Measurements from ENCODE around the gene TFPT. TPM values are rescaled to one million over a fixed set of nuclear protein-coding genes. Genes with fewer than 3 reads are reported as not detected.

TFPT gene
- total and polyA plus RNA-seq, 2 experiments from 2014 or later: 14.7 to 25.9 TPM

DNA sequence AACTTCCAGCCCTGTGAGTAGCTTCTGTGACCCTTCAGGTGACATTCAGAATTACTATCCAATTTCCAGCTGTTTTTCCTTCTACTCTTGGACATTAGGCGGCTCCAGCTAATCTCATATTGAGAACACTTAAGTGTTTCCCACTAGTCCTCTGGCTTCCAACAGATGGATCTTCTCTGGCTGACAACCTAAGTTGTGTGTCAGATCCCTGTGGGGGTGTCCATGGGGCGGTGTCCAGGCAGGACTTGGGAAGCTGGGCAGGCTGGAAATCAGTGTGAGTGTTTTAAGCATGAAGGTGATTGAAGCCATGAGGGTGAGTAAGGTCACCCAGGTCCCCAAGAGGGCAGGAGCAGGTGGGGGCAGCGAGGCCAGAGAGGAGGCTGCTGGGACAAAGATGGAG, 32.2 kb upstream of the TFPT start:
- Histone ChIP-seq H2AFZ (no peak overlapping the region), H4K20me1 (ENCODE audit: insufficient read depth, poor library complexity, severe bottlenecking) (peaks cover 11% of the 10 kb centered on the region), H3K36me3 (replicated peaks; ENCODE audit: insufficient read depth, low read depth) (peaks cover 7% of the 10 kb centered on the region), H3K9me2 (replicated peaks; ENCODE audit: insufficient read depth) (no peaks in the 10 kb centered on the region), H3K9me3 (ENCODE audit: low read depth) (no peaks in the 10 kb centered on the region), H3K4me1 (ENCODE audit: insufficient read depth) (no peaks in the 10 kb centered on the region), H3K4me3 (no peak overlapping the region), H3K4me2 (no peak overlapping the region), H3K79me2 (peaks cover 2% of the 10 kb centered on the region), H3K27me3 (no peaks in the 10 kb centered on the region), H3K27ac (no peak overlapping the region)
- no peak for DNase-seq (ENCODE audit: low spot score)
- TF ChIP-seq, protein P1, sequence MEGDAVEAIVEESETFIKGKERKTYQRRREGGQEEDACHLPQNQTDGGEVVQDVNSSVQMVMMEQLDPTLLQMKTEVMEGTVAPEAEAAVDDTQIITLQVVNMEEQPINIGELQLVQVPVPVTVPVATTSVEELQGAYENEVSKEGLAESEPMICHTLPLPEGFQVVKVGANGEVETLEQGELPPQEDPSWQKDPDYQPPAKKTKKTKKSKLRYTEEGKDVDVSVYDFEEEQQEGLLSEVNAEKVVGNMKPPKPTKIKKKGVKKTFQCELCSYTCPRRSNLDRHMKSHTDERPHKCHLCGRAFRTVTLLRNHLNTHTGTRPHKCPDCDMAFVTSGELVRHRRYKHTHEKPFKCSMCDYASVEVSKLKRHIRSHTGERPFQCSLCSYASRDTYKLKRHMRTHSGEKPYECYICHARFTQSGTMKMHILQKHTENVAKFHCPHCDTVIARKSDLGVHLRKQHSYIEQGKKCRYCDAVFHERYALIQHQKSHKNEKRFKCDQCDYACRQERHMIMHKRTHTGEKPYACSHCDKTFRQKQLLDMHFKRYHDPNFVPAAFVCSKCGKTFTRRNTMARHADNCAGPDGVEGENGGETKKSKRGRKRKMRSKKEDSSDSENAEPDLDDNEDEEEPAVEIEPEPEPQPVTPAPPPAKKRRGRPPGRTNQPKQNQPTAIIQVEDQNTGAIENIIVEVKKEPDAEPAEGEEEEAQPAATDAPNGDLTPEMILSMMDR (IDR thresholded peaks at IDR 0.05; ENCODE audit: poor library complexity): no peak
- TF ChIP-seq EZH2 (IDR thresholded peaks at IDR 0.05; ENCODE audit: borderline replicate concordance) (no peak), EZH2phosphoT487 (IDR thresholded peaks at IDR 0.05; ENCODE audit: low read depth, severe bottlenecking, unreplicated experiment) (no peak)
- WGBS (ENCODE audit: low lambda C conversion rate, missing lambda C conversion rate): 68% methylated on average over 3 of the region's 3 CpGs

- WGBS (ENCODE audit: low lambda C conversion rate, missing lambda C conversion rate): 98% methylated on average over 22 of the region's 28 CpGs
- Histone ChIP-seq H3K4me1 (ENCODE audit: insufficient read depth) (no peaks in the 10 kb centered on the region), H3K27ac (no peak overlapping the region), H3K4me2 (no peak overlapping the region), H3K27me3 (no peaks in the 10 kb centered on the region), H3K36me3 (replicated peaks; ENCODE audit: insufficient read depth, low read depth) (peaks cover 7% of the 10 kb centered on the region), H3K4me3 (no peak overlapping the region), H2AFZ (no peak overlapping the region), H4K20me1 (ENCODE audit: insufficient read depth, poor library complexity, severe bottlenecking) (peaks cover 31% of the 10 kb centered on the region), H3K9me2 (replicated peaks; ENCODE audit: insufficient read depth) (no peaks in the 10 kb centered on the region), H3K79me2 (peaks cover 21% of the 10 kb centered on the region), H3K9me3 (ENCODE audit: low read depth) (no peaks in the 10 kb centered on the region)
- no peak for DNase-seq (ENCODE audit: low spot score)
- TF ChIP-seq EZH2 (IDR thresholded peaks at IDR 0.05; ENCODE audit: borderline replicate concordance) (no peak), EZH2phosphoT487 (IDR thresholded peaks at IDR 0.05; ENCODE audit: low read depth, severe bottlenecking, unreplicated experiment) (no peak)
- TF ChIP-seq, protein P1 (IDR thresholded peaks at IDR 0.05; ENCODE audit: poor library complexity): no peak
Measured at GRCh38 chr19:54145541-54146158, 30.2 kb upstream of the TFPT start.

DNA sequence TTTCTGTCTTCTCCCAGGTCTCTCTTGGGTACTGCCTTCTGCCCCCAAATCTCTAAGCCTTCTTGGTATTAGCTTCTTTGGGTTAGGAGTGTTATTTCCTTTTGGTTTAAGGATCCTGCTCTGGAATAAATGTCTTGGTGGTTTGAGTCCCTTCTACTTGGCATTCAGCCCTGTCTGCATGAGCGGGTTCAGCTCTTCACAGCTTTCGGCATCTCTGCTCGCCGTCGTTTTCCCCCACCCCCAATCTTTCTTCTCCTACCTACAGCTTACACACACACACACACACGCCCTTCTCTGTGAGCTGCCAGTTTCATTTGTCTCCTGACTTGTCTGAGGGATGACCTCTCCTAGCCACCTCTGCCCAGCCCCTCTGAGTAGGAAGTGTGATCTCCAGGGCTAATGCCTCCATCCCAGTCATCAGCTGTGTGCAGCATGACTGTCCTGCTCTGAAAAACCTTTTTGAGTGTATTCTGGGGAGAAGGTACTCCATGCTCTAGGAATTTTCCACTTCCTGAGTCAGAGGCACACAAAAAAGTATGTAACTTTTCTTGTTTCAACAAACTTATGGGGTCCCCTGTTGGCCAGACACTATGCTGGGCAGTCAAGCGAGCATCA, 26.8 kb upstream of the TFPT start:
- no peak for TF ChIP-seq EZH2 (IDR thresholded peaks at IDR 0.05; ENCODE audit: borderline replicate concordance)
- Histone ChIP-seq H3K4me1 (ENCODE audit: insufficient read depth) (peaks cover 4% of the 10 kb centered on the region), H3K4me3 (no peak overlapping the region), H3K9me2 (replicated peaks; ENCODE audit: insufficient read depth) (no peaks in the 10 kb centered on the region), H3K27ac (no peak overlapping the region), H3K4me2 (no peak overlapping the region), H2AFZ (no peak overlapping the region), H3K79me2 (peaks cover 51% of the 10 kb centered on the region), H3K9me3 (ENCODE audit: low read depth) (no peaks in the 10 kb centered on the region), H4K20me1 (ENCODE audit: insufficient read depth, poor library complexity, severe bottlenecking) (peaks cover 57% of the 10 kb centered on the region), H3K27me3 (no peaks in the 10 kb centered on the region), H3K36me3 (replicated peaks; ENCODE audit: insufficient read depth, low read depth) (peaks cover 7% of the 10 kb centered on the region)
- DNase-seq (ENCODE audit: low spot score): no peak
- 96% methylated on average over 7 of the region's 7 CpGs for WGBS (ENCODE audit: low lambda C conversion rate, missing lambda C conversion rate)

DNA sequence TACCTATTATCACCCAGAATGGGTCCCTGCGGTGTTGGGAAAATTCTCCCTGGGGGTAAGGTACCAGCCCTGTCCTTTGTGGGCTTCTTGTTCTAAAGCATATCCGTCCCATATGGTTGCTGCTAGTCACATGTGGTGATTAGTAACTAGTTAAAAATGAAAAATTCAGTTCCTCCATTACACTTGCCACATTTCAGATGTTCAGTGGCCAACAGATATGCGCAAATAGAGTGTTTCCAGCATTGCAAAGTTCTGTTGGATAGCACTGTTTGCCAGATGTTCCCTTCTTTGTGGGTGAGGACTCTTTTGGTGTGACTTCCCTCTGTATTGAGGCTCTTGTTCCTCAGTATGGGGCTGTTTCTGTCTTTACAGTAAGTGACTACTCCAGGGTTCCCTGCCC, 25.9 kb upstream of the TFPT start:
- no peak overlapping the region for H3K27ac ChIP-seq
- H3K9me2 ChIP-seq (replicated peaks; ENCODE audit: insufficient read depth): no peaks in the 10 kb centered on the region
- peaks cover 51% of the 10 kb centered on the region for H3K79me2 ChIP-seq
- WGBS (ENCODE audit: low lambda C conversion rate, missing lambda C conversion rate): 92% methylated on average over 3 of the region's 3 CpGs
- H3K4me3 ChIP-seq: no peak overlapping the region
- peaks cover 7% of the 10 kb centered on the region for H3K36me3 ChIP-seq (replicated peaks; ENCODE audit: insufficient read depth, low read depth)
- no peaks in the 10 kb centered on the region for H3K27me3 ChIP-seq
- no peaks in the 10 kb centered on the region for H3K9me3 ChIP-seq (ENCODE audit: low read depth)
- TF ChIP-seq EZH2 (IDR thresholded peaks at IDR 0.05; ENCODE audit: borderline replicate concordance): no peak
- TF ChIP-seq, protein P1 (IDR thresholded peaks at IDR 0.05; ENCODE audit: poor library complexity): no peak
- no peak for TF ChIP-seq EZH2phosphoT487 (IDR thresholded peaks at IDR 0.05; ENCODE audit: low read depth, severe bottlenecking, unreplicated experiment)
- H4K20me1 ChIP-seq (ENCODE audit: insufficient read depth, poor library complexity, severe bottlenecking): peaks cover 57% of the 10 kb centered on the region
- no peak overlapping the region for H2AFZ ChIP-seq
- DNase-seq (ENCODE audit: low spot score): no peak
- H3K4me1 ChIP-seq (ENCODE audit: insufficient read depth): peaks cover 4% of the 10 kb centered on the region
- H3K4me2 ChIP-seq: no peak overlapping the region

Measured in hepatocyte (in vitro differentiated cells).